ENCODE data around the gene SSUH2.
"Not testable (repeated sequence)": the region's sequence is repeated elsewhere in the genome, so short reads cannot be mapped to it uniquely, and the experiment has no call there.

SSUH2 gene

DNA sequence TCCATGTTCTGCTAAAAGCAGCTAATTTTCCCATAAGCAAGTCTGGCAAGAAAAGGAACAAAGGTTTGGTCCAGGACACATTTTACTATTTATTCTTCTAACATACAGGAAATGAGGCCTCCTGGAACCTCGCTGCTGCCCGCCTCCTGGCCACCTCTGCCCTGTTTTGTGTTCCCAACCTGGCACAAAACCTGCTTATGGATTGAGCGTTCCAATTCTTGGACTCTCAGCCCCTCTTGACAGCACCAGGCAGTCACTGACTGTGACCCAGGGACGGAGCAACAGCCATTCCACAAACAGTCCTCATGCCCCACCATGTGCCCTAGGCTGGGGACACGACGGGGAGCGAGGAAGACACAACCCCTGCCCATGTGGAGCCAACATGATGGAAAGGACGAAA, 11.6 kb upstream of the SSUH2 start:
- TF ChIP-seq, protein P1, sequence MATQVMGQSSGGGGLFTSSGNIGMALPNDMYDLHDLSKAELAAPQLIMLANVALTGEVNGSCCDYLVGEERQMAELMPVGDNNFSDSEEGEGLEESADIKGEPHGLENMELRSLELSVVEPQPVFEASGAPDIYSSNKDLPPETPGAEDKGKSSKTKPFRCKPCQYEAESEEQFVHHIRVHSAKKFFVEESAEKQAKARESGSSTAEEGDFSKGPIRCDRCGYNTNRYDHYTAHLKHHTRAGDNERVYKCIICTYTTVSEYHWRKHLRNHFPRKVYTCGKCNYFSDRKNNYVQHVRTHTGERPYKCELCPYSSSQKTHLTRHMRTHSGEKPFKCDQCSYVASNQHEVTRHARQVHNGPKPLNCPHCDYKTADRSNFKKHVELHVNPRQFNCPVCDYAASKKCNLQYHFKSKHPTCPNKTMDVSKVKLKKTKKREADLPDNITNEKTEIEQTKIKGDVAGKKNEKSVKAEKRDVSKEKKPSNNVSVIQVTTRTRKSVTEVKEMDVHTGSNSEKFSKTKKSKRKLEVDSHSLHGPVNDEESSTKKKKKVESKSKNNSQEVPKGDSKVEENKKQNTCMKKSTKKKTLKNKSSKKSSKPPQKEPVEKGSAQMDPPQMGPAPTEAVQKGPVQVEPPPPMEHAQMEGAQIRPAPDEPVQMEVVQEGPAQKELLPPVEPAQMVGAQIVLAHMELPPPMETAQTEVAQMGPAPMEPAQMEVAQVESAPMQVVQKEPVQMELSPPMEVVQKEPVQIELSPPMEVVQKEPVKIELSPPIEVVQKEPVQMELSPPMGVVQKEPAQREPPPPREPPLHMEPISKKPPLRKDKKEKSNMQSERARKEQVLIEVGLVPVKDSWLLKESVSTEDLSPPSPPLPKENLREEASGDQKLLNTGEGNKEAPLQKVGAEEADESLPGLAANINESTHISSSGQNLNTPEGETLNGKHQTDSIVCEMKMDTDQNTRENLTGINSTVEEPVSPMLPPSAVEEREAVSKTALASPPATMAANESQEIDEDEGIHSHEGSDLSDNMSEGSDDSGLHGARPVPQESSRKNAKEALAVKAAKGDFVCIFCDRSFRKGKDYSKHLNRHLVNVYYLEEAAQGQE (IDR thresholded peaks at IDR 0.05; ENCODE audit: insufficient replicate concordance, low read depth), result no peak
- TF ChIP-seq GABPA (IDR thresholded peaks at IDR 0.05; ENCODE audit: low read depth) (no peak), POLR2AphosphoS5 (IDR thresholded peaks at IDR 0.05; ENCODE audit: low read depth) (no peak), SPI1 (IDR thresholded peaks at IDR 0.05; ENCODE audit: borderline replicate concordance, low read depth) (no peak)
- TF ChIP-seq, protein P2, sequence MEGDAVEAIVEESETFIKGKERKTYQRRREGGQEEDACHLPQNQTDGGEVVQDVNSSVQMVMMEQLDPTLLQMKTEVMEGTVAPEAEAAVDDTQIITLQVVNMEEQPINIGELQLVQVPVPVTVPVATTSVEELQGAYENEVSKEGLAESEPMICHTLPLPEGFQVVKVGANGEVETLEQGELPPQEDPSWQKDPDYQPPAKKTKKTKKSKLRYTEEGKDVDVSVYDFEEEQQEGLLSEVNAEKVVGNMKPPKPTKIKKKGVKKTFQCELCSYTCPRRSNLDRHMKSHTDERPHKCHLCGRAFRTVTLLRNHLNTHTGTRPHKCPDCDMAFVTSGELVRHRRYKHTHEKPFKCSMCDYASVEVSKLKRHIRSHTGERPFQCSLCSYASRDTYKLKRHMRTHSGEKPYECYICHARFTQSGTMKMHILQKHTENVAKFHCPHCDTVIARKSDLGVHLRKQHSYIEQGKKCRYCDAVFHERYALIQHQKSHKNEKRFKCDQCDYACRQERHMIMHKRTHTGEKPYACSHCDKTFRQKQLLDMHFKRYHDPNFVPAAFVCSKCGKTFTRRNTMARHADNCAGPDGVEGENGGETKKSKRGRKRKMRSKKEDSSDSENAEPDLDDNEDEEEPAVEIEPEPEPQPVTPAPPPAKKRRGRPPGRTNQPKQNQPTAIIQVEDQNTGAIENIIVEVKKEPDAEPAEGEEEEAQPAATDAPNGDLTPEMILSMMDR (IDR thresholded peaks at IDR 0.05; ENCODE audit: insufficient read depth, low read length), result no peak
- Histone ChIP-seq H3K27me3 (ENCODE audit: insufficient read depth, poor library complexity, severe bottlenecking) (peaks cover 2% of the 10 kb centered on the region), H3K4me3 (replicated peaks; ENCODE audit: insufficient read depth, low read length) (no peak overlapping the region), H3K27ac (replicated peaks) (no peak overlapping the region)
- no peak for DNase-seq (ENCODE audit: low read depth in 1 of 2, low spot score in 1 of 2)

DNA sequence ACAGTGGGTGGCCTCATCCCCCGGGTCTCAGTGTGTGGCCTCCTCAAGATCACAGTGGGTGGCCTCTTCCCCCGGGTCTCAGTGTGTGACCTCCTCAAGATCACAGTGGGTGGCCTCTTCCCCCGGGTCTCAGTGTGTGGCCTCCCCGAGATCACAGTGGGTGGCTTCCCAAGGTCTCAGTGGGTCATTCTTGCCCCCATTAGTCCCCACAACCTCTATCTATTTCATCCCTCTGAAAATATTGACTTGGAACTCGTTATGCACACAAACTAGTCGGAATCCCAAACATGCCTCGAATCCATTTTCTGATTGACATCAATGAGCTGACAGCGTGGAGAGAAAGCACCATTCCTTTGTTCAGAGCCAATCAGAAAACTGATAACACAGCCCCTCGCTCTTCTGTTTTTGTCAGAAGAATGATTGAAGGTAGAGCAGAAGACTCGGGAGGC, 10.8 kb upstream of the SSUH2 start:
- Histone ChIP-seq H3K4me3 (replicated peaks; ENCODE audit: insufficient read depth, low read length) (no peak overlapping the region), H3K27me3 (ENCODE audit: insufficient read depth, poor library complexity, severe bottlenecking) (peaks cover 2% of the 10 kb centered on the region), H3K27ac (replicated peaks) (no peak overlapping the region)
- TF ChIP-seq, protein P2 (IDR thresholded peaks at IDR 0.05; ENCODE audit: insufficient read depth, low read length), result no peak
- TF ChIP-seq POLR2AphosphoS5 (IDR thresholded peaks at IDR 0.05; ENCODE audit: low read depth) (no peak), SPI1 (IDR thresholded peaks at IDR 0.05; ENCODE audit: borderline replicate concordance, low read depth) (no peak), GABPA (IDR thresholded peaks at IDR 0.05; ENCODE audit: low read depth) (no peak)
- TF ChIP-seq, protein P1 (IDR thresholded peaks at IDR 0.05; ENCODE audit: insufficient replicate concordance, low read depth), result no peak
- DNase-seq (ENCODE audit: low read depth in 1 of 2, low spot score in 1 of 2), result no peak

DNA sequence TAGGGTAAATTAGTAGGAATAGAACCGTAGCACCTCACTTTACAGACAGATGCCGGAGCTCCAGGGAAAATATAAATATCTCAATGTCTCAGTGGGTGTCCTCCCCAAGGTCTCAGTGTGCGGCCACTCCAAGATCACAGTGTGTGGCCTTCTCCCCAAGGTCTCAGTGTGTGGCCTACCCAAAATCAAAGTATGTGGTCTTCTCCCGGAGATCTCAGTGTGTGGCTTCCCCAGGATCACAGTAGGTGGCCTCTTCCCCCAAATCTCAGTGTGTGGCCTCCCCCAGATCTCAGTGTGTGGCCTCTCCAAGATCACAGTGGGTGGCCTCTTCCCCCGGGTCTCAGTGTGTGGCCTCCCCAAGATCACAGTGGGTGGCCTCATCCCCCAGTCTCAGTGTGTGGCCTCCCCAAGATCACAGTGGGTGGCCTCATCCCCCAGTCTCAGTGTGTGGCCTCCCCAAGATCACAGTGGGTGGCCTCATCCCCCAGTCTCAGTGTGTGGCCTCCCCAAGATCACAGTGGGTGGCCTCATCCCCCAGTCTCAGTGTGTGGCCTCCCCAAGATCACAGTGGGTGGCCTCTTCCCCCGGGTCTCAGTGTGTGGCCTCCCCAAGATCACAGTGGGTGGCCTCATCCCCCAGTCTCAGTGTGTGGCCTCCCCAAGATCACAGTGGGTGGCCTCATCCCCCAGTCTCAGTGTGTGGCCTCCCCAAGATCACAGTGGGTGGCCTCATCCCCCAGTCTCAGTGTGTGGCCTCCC, 10.2 kb upstream of the SSUH2 start:
- not testable (repeated sequence) for H3K4me3 ChIP-seq (replicated peaks; ENCODE audit: insufficient read depth, low read length); H3K27ac ChIP-seq (replicated peaks); H3K27me3 ChIP-seq (ENCODE audit: insufficient read depth, poor library complexity, severe bottlenecking); DNase-seq (ENCODE audit: low read depth in 1 of 2, low spot score in 1 of 2)

DNA sequence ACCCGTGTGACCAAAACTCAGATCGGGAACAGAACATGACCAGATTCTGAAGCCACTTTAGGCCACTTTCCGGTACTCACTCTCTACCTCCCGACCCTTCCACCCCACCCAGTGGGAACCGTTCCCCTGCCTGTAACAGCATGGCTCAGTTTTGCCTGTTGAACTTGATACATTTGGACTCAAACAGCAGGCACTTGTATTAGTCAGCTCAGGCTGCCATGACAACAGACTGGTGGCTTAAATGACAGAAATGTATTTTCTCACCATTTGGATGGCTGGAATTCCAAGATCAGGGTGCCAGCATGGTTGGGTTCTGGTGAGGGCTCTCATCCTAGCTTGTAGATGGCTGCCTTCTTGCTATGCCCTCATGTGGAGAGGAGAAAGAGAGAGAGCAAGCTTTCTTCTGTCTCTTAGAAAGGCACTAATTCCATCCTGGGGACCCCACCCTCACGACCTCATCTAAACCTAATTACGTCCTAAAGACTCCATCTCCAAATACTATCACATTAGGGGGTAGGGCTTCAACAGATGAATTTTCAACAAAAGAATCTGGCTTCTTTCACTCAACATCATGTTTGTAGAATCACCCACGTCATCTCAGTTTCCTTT, 9.3 kb upstream of the SSUH2 start:
- no peak overlapping the region for H3K4me3 ChIP-seq (replicated peaks; ENCODE audit: insufficient read depth, low read length)
- H3K27me3 ChIP-seq (ENCODE audit: insufficient read depth, poor library complexity, severe bottlenecking), result peaks cover 2% of the 10 kb centered on the region
- no peak for TF ChIP-seq SPI1 (IDR thresholded peaks at IDR 0.05; ENCODE audit: borderline replicate concordance, low read depth)
- TF ChIP-seq, protein P1 (IDR thresholded peaks at IDR 0.05; ENCODE audit: insufficient replicate concordance, low read depth), result no peak
- no peak for TF ChIP-seq GABPA (IDR thresholded peaks at IDR 0.05; ENCODE audit: low read depth)
- TF ChIP-seq, protein P2 (IDR thresholded peaks at IDR 0.05; ENCODE audit: insufficient read depth, low read length), result no peak
- no peak for TF ChIP-seq POLR2AphosphoS5 (IDR thresholded peaks at IDR 0.05; ENCODE audit: low read depth)
- H3K27ac ChIP-seq (replicated peaks), result no peak overlapping the region
- no peak for DNase-seq (ENCODE audit: low read depth in 1 of 2, low spot score in 1 of 2)

Data from HL-60 (cell line).